ENCODE data around the gene KDM5A.

- TF ChIP-seq SUZ12 (IDR thresholded peaks at IDR 0.05; ENCODE audit: extremely low read depth, insufficient read depth, insufficient read length) (no peak), ZNF274 (IDR thresholded peaks at IDR 0.05; ENCODE audit: low read depth, low read length) (no peak)
Observed at GRCh38 chr12:386651-387050, 2.5 kb downstream of the KDM5A start.

All from NT2/D1 (cell line).